OCI-LY1 (cell line): ENCODE measurements around the gene CCN6.

Experiments used
- H2AFZ ChIP-seq: fragments of 200-600 bp; sonication (generic), shearing (Covaris generic); 2 replicates; pipeline ENCODE4 v1.6.0; 2014; ENCODE audit warnings: antibody characterized with exemption, mild to moderate bottlenecking, low read length
- H3F3A ChIP-seq: fragments of 200-600 bp; sonication (generic), shearing (Covaris generic); 2 replicates; pipeline ENCODE4 v1.6.0; 2014; ENCODE audit warnings: mild to moderate bottlenecking, antibody characterized with exemption, low read length, moderate library complexity; ENCODE audit not compliant: insufficient read depth
- H3K27ac ChIP-seq: fragments of 200-600 bp; sonication (generic); 2 replicates; pipeline ENCODE4 v1.5.1; 2014; ENCODE audit warnings: low read length, mixed run types, mild to moderate bottlenecking, low read depth; ENCODE audit not compliant: poor library complexity, severe bottlenecking
- H3K27me3 ChIP-seq: fragments of 200-600 bp; sonication (generic); 2 replicates; pipeline ENCODE4 v1.6.0; 2014; ENCODE audit warnings: antibody characterized with exemption, mild to moderate bottlenecking, low read length, moderate library complexity; ENCODE audit not compliant: insufficient read depth
- H3K36me3 ChIP-seq: fragments of 200-600 bp; sonication (generic); 2 replicates; pipeline ENCODE4 v1.6.1; 2014; ENCODE audit warnings: mild to moderate bottlenecking, antibody characterized with exemption, low read length, moderate library complexity, mixed read lengths; ENCODE audit not compliant: insufficient read depth
- H3K4me1 ChIP-seq: fragments of 200-600 bp; sonication (generic); 2 replicates; pipeline ENCODE4 v1.5.1; 2014; ENCODE audit warnings: mild to moderate bottlenecking, low read length, moderate library complexity; ENCODE audit not compliant: insufficient read depth, severe bottlenecking
- H3K4me2 ChIP-seq: fragments of 200-600 bp; sonication (generic), shearing (Covaris generic); 2 replicates; pipeline ENCODE4 v1.6.1; 2014; ENCODE audit warnings: low read length
- H3K4me3 ChIP-seq: fragments of 200-600 bp; sonication (generic); 2 replicates; pipeline ENCODE4 v1.5.1; 2014; ENCODE audit warnings: low read length, low read depth, mild to moderate bottlenecking, mixed read lengths; ENCODE audit not compliant: poor library complexity, severe bottlenecking
- H3K79me2 ChIP-seq: fragments of 200-600 bp; shearing (Covaris generic); 2 replicates; pipeline ENCODE4 v1.6.1; 2016; ENCODE audit warnings: mixed run types, low read length, mixed read lengths; ENCODE audit not compliant: insufficient read depth
- H3K9ac ChIP-seq: fragments of 200-600 bp; sonication (generic), shearing (Covaris generic); 2 replicates; pipeline ENCODE4 v1.6.1; 2014; ENCODE audit warnings: mild to moderate bottlenecking, low read length, mixed read lengths
- H3K9me2 ChIP-seq: fragments of 200-600 bp; sonication (generic), shearing (Covaris generic); 2 replicates; pipeline ENCODE4 v1.6.1; 2014; ENCODE audit warnings: low read depth, mild to moderate bottlenecking, low read length, mixed read lengths
- H3K9me3 ChIP-seq: fragments of 200-600 bp; shearing (Covaris generic); 2 replicates; pipeline ENCODE4 v1.6.1; 2014; ENCODE audit warnings: low read length, mixed read lengths
- H4K20me1 ChIP-seq: fragments of 200-600 bp; sonication (generic), shearing (Covaris generic); 2 replicates; pipeline ENCODE4 v1.6.0; 2016; ENCODE audit warnings: mild to moderate bottlenecking, low read length; ENCODE audit not compliant: insufficient read depth
- EZH2 ChIP-seq: fragments of 200-600 bp; sonication (generic), shearing (Covaris generic); IDR thresholded peaks from 2 replicates; pipeline ENCODE4 v1.8.0; 2017; ENCODE audit warnings: borderline replicate concordance, mixed run types, mild to moderate bottlenecking, antibody characterized with exemption, low read length, moderate library complexity, mixed read lengths
- TF ChIP-seq, protein P1 (sequence below): fragments of 200-600 bp; sonication (generic), shearing (Covaris generic); IDR thresholded peaks from 2 replicates; pipeline ENCODE4 v1.5.1; 2017; ENCODE audit warnings: mild to moderate bottlenecking, antibody characterized with exemption, low read length, moderate library complexity, mixed read lengths

Gene CCN6

GRCh38 chr6:112030961-112031660 is 22.8 kb upstream of the CCN6 start:
- no peak overlapping the region for H2AFZ ChIP-seq
- H3K27me3 ChIP-seq = no peaks in the 10 kb centered on the region
- H3K9me2 ChIP-seq = no peaks in the 10 kb centered on the region
- H3K4me1 ChIP-seq = no peaks in the 10 kb centered on the region
- H3F3A ChIP-seq = no peaks in the 10 kb centered on the region
- no peaks in the 10 kb centered on the region for H4K20me1 ChIP-seq
- no peaks in the 10 kb centered on the region for H3K79me2 ChIP-seq
- H3K9me3 ChIP-seq = no peaks in the 10 kb centered on the region
- H3K4me2 ChIP-seq = no peak overlapping the region
- H3K9ac ChIP-seq = no peak overlapping the region
- no peak overlapping the region for H3K27ac ChIP-seq
- H3K36me3 ChIP-seq = no peaks in the 10 kb centered on the region
- TF ChIP-seq, protein P1, sequence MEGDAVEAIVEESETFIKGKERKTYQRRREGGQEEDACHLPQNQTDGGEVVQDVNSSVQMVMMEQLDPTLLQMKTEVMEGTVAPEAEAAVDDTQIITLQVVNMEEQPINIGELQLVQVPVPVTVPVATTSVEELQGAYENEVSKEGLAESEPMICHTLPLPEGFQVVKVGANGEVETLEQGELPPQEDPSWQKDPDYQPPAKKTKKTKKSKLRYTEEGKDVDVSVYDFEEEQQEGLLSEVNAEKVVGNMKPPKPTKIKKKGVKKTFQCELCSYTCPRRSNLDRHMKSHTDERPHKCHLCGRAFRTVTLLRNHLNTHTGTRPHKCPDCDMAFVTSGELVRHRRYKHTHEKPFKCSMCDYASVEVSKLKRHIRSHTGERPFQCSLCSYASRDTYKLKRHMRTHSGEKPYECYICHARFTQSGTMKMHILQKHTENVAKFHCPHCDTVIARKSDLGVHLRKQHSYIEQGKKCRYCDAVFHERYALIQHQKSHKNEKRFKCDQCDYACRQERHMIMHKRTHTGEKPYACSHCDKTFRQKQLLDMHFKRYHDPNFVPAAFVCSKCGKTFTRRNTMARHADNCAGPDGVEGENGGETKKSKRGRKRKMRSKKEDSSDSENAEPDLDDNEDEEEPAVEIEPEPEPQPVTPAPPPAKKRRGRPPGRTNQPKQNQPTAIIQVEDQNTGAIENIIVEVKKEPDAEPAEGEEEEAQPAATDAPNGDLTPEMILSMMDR = no peak
- no peak for TF ChIP-seq EZH2
- H3K4me3 ChIP-seq = no peak overlapping the region

GRCh38 chr6:112031960-112032359 is 21.9 kb upstream of the CCN6 start:
- Histone ChIP-seq H3K4me2 (no peak overlapping the region), H3F3A (no peaks in the 10 kb centered on the region), H3K9ac (no peak overlapping the region), H3K79me2 (no peaks in the 10 kb centered on the region), H2AFZ (no peak overlapping the region), H3K4me3 (no peak overlapping the region), H3K27ac (no peak overlapping the region), H4K20me1 (no peaks in the 10 kb centered on the region), H3K4me1 (no peaks in the 10 kb centered on the region), H3K9me3 (no peaks in the 10 kb centered on the region), H3K36me3 (no peaks in the 10 kb centered on the region), H3K27me3 (no peaks in the 10 kb centered on the region), H3K9me2 (no peaks in the 10 kb centered on the region)
- TF ChIP-seq EZH2 = no peak
- TF ChIP-seq, protein P1 = no peak

DNA sequence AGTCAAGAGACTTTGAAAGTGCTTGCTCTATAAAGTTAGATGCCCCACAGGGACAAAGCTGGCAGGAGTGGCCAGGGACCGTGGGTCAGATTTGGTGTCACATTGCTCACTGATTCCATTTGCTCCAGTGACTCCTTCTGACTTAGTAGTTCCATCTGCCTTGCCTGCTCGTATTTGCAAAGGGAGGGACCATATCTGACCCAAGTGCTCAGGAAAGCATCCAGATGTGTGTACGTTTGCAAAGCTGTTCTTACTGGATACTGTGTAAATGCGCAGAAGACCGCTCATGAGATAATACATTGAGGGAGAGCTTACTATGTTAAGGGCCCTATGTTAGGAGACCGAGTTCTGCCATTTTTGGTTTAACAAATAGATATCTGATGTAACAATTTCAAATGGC is 21.2 kb upstream of the CCN6 start:
- no peaks in the 10 kb centered on the region for H3K9me2 ChIP-seq
- TF ChIP-seq, protein P1 = no peak
- TF ChIP-seq EZH2 = no peak
- H3K4me1 ChIP-seq = no peaks in the 10 kb centered on the region
- H3K9ac ChIP-seq = no peak overlapping the region
- no peaks in the 10 kb centered on the region for H3F3A ChIP-seq
- no peaks in the 10 kb centered on the region for H4K20me1 ChIP-seq
- no peaks in the 10 kb centered on the region for H3K9me3 ChIP-seq
- H3K4me3 ChIP-seq = no peak overlapping the region
- no peak overlapping the region for H2AFZ ChIP-seq
- H3K4me2 ChIP-seq = no peak overlapping the region
- H3K36me3 ChIP-seq = no peaks in the 10 kb centered on the region
- no peaks in the 10 kb centered on the region for H3K27me3 ChIP-seq
- no peaks in the 10 kb centered on the region for H3K79me2 ChIP-seq
- no peak overlapping the region for H3K27ac ChIP-seq
